Adrenal gland (tissue), 5 donors: ENCODE data around the gene ARL3.

Experiments
- POLR2A ChIP-seq, 2 donors: fragments of 450-650 bp; IDR thresholded peaks; one replicate each; pipeline ENCODE4 v1.6.1; 2017; ENCODE audit warnings: antibody characterized with exemption in 2 of 2, mild to moderate bottlenecking in 2 of 2, moderate library complexity in 1 of 2
- TF ChIP-seq, protein P1 (sequence below), 6 experiments: fragments of 450-650 bp in 4 of 6; fragments of 200-600 bp in 2 of 6; sonication (generic) in 1 of 6; IDR thresholded peaks; 1 replicate in 5 of 6; 2 replicates in 1 of 6; pipeline versions ENCODE4 v1.5.1 to v1.8.0; 2016 to 2021; ENCODE audit warnings: antibody characterized with exemption in 6 of 6, mild to moderate bottlenecking in 2 of 6, moderate library complexity in 1 of 6
- donor health status: DM: no; HTN: no; CAD: no.

DNA sequence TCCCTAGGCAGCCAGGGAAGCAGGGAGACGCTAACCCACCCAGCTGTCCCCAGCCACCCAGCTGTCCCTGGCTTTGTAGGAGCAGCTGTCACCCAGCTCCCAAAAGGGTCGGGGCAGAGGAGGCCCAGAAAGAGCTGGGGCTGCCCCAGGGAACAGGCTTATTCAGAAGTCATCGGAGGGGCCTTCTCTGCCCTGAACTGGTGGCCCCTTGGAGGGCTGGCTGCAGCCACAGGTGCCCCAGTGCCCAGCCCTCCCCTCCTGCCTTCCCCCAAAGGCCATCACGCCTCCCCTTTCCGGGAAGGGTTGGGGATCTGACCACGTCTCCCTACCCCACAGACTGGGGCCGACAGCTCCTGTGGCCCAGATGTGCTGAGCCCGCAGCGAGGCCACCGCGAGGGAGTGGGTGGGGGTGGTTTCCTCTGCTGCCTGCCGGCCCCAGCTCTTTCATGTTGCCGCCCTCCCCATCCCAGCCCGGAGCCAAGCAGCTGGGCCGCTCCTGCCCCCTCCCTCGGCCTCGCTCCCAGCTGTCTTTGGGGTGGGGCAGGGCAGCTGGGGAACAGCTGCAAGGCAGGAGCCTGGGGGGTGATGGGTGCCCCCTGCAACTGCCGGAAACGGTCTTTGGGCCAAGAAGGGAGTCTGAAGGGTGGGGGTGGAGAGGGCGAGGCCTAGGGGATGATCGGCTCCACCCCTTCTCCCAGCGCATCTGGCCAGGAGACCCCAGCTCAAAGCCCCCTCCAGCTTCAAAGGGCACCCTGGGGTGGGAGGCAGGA is 53.1 kb downstream of the ARL3 start:
- TF ChIP-seq, protein P1, sequence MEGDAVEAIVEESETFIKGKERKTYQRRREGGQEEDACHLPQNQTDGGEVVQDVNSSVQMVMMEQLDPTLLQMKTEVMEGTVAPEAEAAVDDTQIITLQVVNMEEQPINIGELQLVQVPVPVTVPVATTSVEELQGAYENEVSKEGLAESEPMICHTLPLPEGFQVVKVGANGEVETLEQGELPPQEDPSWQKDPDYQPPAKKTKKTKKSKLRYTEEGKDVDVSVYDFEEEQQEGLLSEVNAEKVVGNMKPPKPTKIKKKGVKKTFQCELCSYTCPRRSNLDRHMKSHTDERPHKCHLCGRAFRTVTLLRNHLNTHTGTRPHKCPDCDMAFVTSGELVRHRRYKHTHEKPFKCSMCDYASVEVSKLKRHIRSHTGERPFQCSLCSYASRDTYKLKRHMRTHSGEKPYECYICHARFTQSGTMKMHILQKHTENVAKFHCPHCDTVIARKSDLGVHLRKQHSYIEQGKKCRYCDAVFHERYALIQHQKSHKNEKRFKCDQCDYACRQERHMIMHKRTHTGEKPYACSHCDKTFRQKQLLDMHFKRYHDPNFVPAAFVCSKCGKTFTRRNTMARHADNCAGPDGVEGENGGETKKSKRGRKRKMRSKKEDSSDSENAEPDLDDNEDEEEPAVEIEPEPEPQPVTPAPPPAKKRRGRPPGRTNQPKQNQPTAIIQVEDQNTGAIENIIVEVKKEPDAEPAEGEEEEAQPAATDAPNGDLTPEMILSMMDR (IDR thresholded peaks at IDR 0.05), result no peak
- TF ChIP-seq POLR2A (IDR thresholded peaks at IDR 0.05), result no peak
